ENCODE data around the gene AEN.

The AEN gene

GRCh38 chr15:88606070-88606794 is 14.9 kb upstream of the AEN start:
- H3K79me2 ChIP-seq (ENCODE audit: insufficient read depth, low read length) = no peaks in the 10 kb centered on the region
- peaks cover 9% of the 10 kb centered on the region for H3K4me1 ChIP-seq (ENCODE audit: insufficient read depth, low read length, poor library complexity, severe bottlenecking)
- H3K36me3 ChIP-seq (ENCODE audit: insufficient read depth, low read length) = no peaks in the 10 kb centered on the region
- no peaks in the 10 kb centered on the region for H3K27me3 ChIP-seq (ENCODE audit: insufficient read depth, low read length, poor library complexity, severe bottlenecking)
- H3K9me2 ChIP-seq (replicated peaks; ENCODE audit: low read depth, low read length) = no peaks in the 10 kb centered on the region
- no peak for TF ChIP-seq EZH2phosphoT487 (IDR thresholded peaks at IDR 0.05; ENCODE audit: borderline replicate concordance)
- no peak for TF ChIP-seq CTCF (conservative IDR thresholded peaks at IDR 0.05; ENCODE audit: low read length)
- no peak overlapping the region for H3K4me2 ChIP-seq (ENCODE audit: low read depth, low read length, poor library complexity, severe bottlenecking)
- no peaks in the 10 kb centered on the region for H3K9me3 ChIP-seq (ENCODE audit: insufficient read depth, low read depth, low read length)
- H3K4me3 ChIP-seq (ENCODE audit: low read length, poor library complexity, severe bottlenecking) = no peak overlapping the region
- no peaks in the 10 kb centered on the region for H3F3A ChIP-seq (ENCODE audit: low read depth)
- no peaks in the 10 kb centered on the region for H4K20me1 ChIP-seq (ENCODE audit: insufficient read depth, low read length, poor library complexity, severe bottlenecking)
- no peak overlapping the region for H3K9ac ChIP-seq (ENCODE audit: low read depth, low read length, poor library complexity, severe bottlenecking)
- H2AFZ ChIP-seq (ENCODE audit: low read length) = no peak overlapping the region

- H3K79me2 ChIP-seq (ENCODE audit: insufficient read depth, low read length) = no peaks in the 10 kb centered on the region
- H3K9me3 ChIP-seq (ENCODE audit: insufficient read depth, low read depth, low read length) = no peaks in the 10 kb centered on the region
- no peaks in the 10 kb centered on the region for H3K27me3 ChIP-seq (ENCODE audit: insufficient read depth, low read length, poor library complexity, severe bottlenecking)
- H3K4me3 ChIP-seq (ENCODE audit: low read length, poor library complexity, severe bottlenecking) = no peak overlapping the region
- H2AFZ ChIP-seq (ENCODE audit: low read length) = no peak overlapping the region
- no peaks in the 10 kb centered on the region for H3F3A ChIP-seq (ENCODE audit: low read depth)
- no peaks in the 10 kb centered on the region for H4K20me1 ChIP-seq (ENCODE audit: insufficient read depth, low read length, poor library complexity, severe bottlenecking)
- no peak overlapping the region for H3K4me2 ChIP-seq (ENCODE audit: low read depth, low read length, poor library complexity, severe bottlenecking)
- no peaks in the 10 kb centered on the region for H3K36me3 ChIP-seq (ENCODE audit: insufficient read depth, low read length)
- H3K4me1 ChIP-seq (ENCODE audit: insufficient read depth, low read length, poor library complexity, severe bottlenecking) = peaks cover 9% of the 10 kb centered on the region
- no peak overlapping the region for H3K9ac ChIP-seq (ENCODE audit: low read depth, low read length, poor library complexity, severe bottlenecking)
- no peaks in the 10 kb centered on the region for H3K9me2 ChIP-seq (replicated peaks; ENCODE audit: low read depth, low read length)
- TF ChIP-seq CTCF (conservative IDR thresholded peaks at IDR 0.05; ENCODE audit: low read length) = no peak
- no peak for TF ChIP-seq EZH2phosphoT487 (IDR thresholded peaks at IDR 0.05; ENCODE audit: borderline replicate concordance)
Measured at GRCh38 chr15:88607951-88608350, 13.2 kb upstream of the AEN start.

- no peak for TF ChIP-seq EZH2phosphoT487 (IDR thresholded peaks at IDR 0.05; ENCODE audit: borderline replicate concordance)
- TF ChIP-seq CTCF (conservative IDR thresholded peaks at IDR 0.05; ENCODE audit: low read length) = no peak
- Histone ChIP-seq H3K4me2 (ENCODE audit: low read depth, low read length, poor library complexity, severe bottlenecking) (no peak overlapping the region), H3K4me1 (ENCODE audit: insufficient read depth, low read length, poor library complexity, severe bottlenecking) (peaks cover 9% of the 10 kb centered on the region), H2AFZ (ENCODE audit: low read length) (no peak overlapping the region), H3K79me2 (ENCODE audit: insufficient read depth, low read length) (no peaks in the 10 kb centered on the region), H3F3A (ENCODE audit: low read depth) (no peaks in the 10 kb centered on the region), H3K9me3 (ENCODE audit: insufficient read depth, low read depth, low read length) (no peaks in the 10 kb centered on the region), H3K36me3 (ENCODE audit: insufficient read depth, low read length) (no peaks in the 10 kb centered on the region), H3K9ac (ENCODE audit: low read depth, low read length, poor library complexity, severe bottlenecking) (no peak overlapping the region), H3K27me3 (ENCODE audit: insufficient read depth, low read length, poor library complexity, severe bottlenecking) (no peaks in the 10 kb centered on the region), H3K4me3 (ENCODE audit: low read length, poor library complexity, severe bottlenecking) (no peak overlapping the region), H4K20me1 (ENCODE audit: insufficient read depth, low read length, poor library complexity, severe bottlenecking) (no peaks in the 10 kb centered on the region), H3K9me2 (replicated peaks; ENCODE audit: low read depth, low read length) (no peaks in the 10 kb centered on the region)
Measured at GRCh38 chr15:88608607-88609181, 12.4 kb upstream of the AEN start.
